ENCODE data around the gene ZBTB20.

GRCh38 chr3:114698146-114699105 is 448.7 kb downstream of the ZBTB20 start:
- TF ChIP-seq CTCF (IDR thresholded peaks at IDR 0.05), result no peak
- no peak for TF ChIP-seq POLR2A (IDR thresholded peaks at IDR 0.05)

Measured in thyroid gland (tissue), 4 donors.